WTC11 (cell line): Measurements from ENCODE around the gene UCHL1. TPM values are rescaled to one million over a fixed set of nuclear protein-coding genes. Genes with fewer than 3 reads are reported as not detected.

Source experiments
- ATAC-seq: fragments of 200-7000 bp; cut with Tn5 transposase; 2 replicates; pipeline ENCODE4 v1.10.0; 2021; ENCODE audit warnings: mild to moderate bottlenecking, moderate library complexity
- CTCF ChIA-PET: fragments of 300-600 bp; sonication (Branson Sonifier 250); formaldehyde crosslinking; loops from one replicate; lab custom pipeline; 2021; ENCODE audit warnings: antibody characterized with exemption; lab: Charles Lee
- POLR2A ChIA-PET: fragments of 350-600 bp; sonication (Branson Sonifier 250); formaldehyde crosslinking; loops from one replicate; lab custom pipeline; 2021; ENCODE audit warnings: antibody characterized with exemption; lab: Charles Lee
- DNase-seq: peaks from one replicate; pipeline ENCODE4 v3.0.0; 2021; ENCODE audit warnings: low spot score
- H3K27ac Mint-ChIP-seq: 2 replicates; pipeline ENCODE4 v1.8.0; 2021; ENCODE audit warnings: mixed read lengths
- H3K27me3 Mint-ChIP-seq: 2 replicates; pipeline ENCODE4 v1.8.0; 2021; ENCODE audit warnings: low read depth, mild to moderate bottlenecking, moderate library complexity, mixed read lengths
- H3K36me3 Mint-ChIP-seq: 2 replicates; pipeline ENCODE4 v1.8.0; 2021; ENCODE audit warnings: mixed read lengths
- H3K4me1 Mint-ChIP-seq: 2 replicates; pipeline ENCODE4 v1.8.0; 2022; ENCODE audit warnings: mixed read lengths
- H3K4me3 Mint-ChIP-seq: 2 replicates; pipeline ENCODE4 v1.8.0; 2021; ENCODE audit warnings: mild to moderate bottlenecking, moderate library complexity, mixed read lengths
- H3K9me3 Mint-ChIP-seq: 2 replicates; pipeline ENCODE4 v1.8.0; 2021; ENCODE audit warnings: mixed read lengths
- ATF1 ChIP-seq: sonication (generic); formaldehyde crosslinking; IDR thresholded peaks from 2 replicates; pipeline ENCODE4 v1.8.1; 2023; ENCODE audit warnings: mild to moderate bottlenecking, moderate library complexity, missing genetic modification reagents
- CBFB ChIP-seq: sonication (generic); formaldehyde crosslinking; IDR thresholded peaks from 2 replicates; pipeline ENCODE4 v1.8.1; 2022; ENCODE audit warnings: mild to moderate bottlenecking, low read depth, missing genetic modification reagents
- FOXJ3 ChIP-seq: sonication (generic); formaldehyde crosslinking; IDR thresholded peaks from 2 replicates; pipeline ENCODE4 v1.9.0; 2021; ENCODE audit warnings: missing genetic modification reagents, mild to moderate bottlenecking, borderline replicate concordance
- FOXP1 ChIP-seq: sonication (generic); formaldehyde crosslinking; IDR thresholded peaks from 2 replicates; pipeline ENCODE4 v1.8.0; 2022; ENCODE audit warnings: missing genetic modification reagents, mild to moderate bottlenecking, moderate library complexity, borderline replicate concordance
- NFE2L1 ChIP-seq: sonication (generic); formaldehyde crosslinking; IDR thresholded peaks from 2 replicates; pipeline ENCODE4 v1.8.1; 2023; ENCODE audit warnings: missing genetic modification reagents
- NR2C2 ChIP-seq: sonication (generic); formaldehyde crosslinking; IDR thresholded peaks from 2 replicates; pipeline ENCODE4 v1.8.0; 2022; ENCODE audit warnings: mild to moderate bottlenecking, missing genetic modification reagents
- SMAD4 ChIP-seq: sonication (generic); formaldehyde crosslinking; IDR thresholded peaks from 2 replicates; pipeline ENCODE4 v1.8.0; 2022; ENCODE audit warnings: mild to moderate bottlenecking, missing genetic modification reagents
- TEAD1 ChIP-seq: sonication (generic); formaldehyde crosslinking; IDR thresholded peaks from 2 replicates; pipeline ENCODE4 v1.8.0; 2022; ENCODE audit warnings: mild to moderate bottlenecking, missing genetic modification reagents
- ZNF121 ChIP-seq: sonication (generic); formaldehyde crosslinking; IDR thresholded peaks from 2 replicates; pipeline ENCODE4 v1.8.0; 2023; ENCODE audit warnings: missing genetic modification reagents
- ZNF232 ChIP-seq: sonication (generic); formaldehyde crosslinking; IDR thresholded peaks from 2 replicates; pipeline ENCODE4 v1.8.0; 2022; ENCODE audit warnings: mild to moderate bottlenecking, missing genetic modification reagents
- total RNA-seq: library from RNA; stranded (reverse); gene quantifications from 3 replicates; pipeline ENCODE4 v1.2.3, GENCODE V29; 2021
- TF ChIP-seq, protein P1 (sequence below): sonication (generic); formaldehyde crosslinking; IDR thresholded peaks from 2 replicates; pipeline ENCODE4 v1.8.1; 2023; ENCODE audit warnings: mild to moderate bottlenecking, moderate library complexity, missing genetic modification reagents
- TF ChIP-seq, protein P2 (sequence below): sonication (generic); formaldehyde crosslinking; IDR thresholded peaks from 2 replicates; pipeline ENCODE4 v1.8.0; 2023; ENCODE audit warnings: missing genetic modification reagents
- TF ChIP-seq, protein P3 (sequence below): sonication (generic); formaldehyde crosslinking; IDR thresholded peaks from 2 replicates; pipeline ENCODE4 v1.8.1; 2022; ENCODE audit warnings: missing genetic modification reagents, borderline replicate concordance
- TF ChIP-seq, protein P4 (sequence below): fragments of 250-450 bp; sonication (Bioruptor Pico); IDR thresholded peaks from 2 replicates; pipeline ENCODE4 v1.9.0; 2021; ENCODE audit warnings: mild to moderate bottlenecking
- TF ChIP-seq, protein P5 (sequence below): sonication (generic); formaldehyde crosslinking; IDR thresholded peaks from 2 replicates; pipeline ENCODE4 v1.8.1; 2023; ENCODE audit warnings: mild to moderate bottlenecking, missing genetic modification reagents, moderate library complexity
- TF ChIP-seq, protein P6 (sequence below): fragments of 200-600 bp; IDR thresholded peaks from 2 replicates; pipeline ENCODE4 v1.8.0; 2022; ENCODE audit warnings: antibody characterized with exemption

Gene UCHL1
- total RNA-seq, 1 experiment from 2014 or later: 548 TPM

DNA sequence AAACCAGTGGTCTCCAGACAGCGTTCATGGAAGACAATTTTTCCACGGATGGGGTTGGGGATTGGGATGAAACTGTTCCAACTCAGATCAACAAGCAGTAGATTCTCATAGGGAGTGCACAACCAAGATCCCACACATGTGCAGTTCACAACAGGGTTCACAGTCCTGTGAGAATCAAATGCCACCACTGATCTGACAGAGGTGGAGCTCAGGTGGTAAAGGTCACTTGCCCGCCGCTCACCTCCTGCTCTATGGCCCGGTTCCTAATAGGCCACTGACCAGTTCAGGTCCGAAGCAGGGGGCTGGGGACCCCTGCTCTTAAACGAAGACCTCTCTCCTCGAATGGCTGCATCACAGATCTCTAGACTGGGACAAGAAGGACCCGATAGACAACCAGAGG is 46.8 kb upstream of the UCHL1 start (continued):
- TF ChIP-seq NFE2L1 (no peak), CBFB (no peak), TEAD1 (CRISPR knock-in tag) (no peak), ZNF232 (CRISPR knock-in tag) (no peak)
- TF ChIP-seq, protein P1, sequence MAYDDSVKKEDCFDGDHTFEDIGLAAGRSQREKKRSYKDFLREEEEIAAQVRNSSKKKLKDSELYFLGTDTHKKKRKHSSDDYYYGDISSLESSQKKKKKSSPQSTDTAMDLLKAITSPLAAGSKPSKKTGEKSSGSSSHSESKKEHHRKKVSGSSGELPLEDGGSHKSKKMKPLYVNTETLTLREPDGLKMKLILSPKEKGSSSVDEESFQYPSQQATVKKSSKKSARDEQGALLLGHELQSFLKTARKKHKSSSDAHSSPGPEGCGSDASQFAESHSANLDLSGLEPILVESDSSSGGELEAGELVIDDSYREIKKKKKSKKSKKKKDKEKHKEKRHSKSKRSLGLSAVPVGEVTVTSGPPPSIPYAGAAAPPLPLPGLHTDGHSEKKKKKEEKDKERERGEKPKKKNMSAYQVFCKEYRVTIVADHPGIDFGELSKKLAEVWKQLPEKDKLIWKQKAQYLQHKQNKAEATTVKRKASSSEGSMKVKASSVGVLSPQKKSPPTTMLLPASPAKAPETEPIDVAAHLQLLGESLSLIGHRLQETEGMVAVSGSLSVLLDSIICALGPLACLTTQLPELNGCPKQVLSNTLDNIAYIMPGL (CRISPR knock-in tag): no peak
- TF ChIP-seq, protein P2, sequence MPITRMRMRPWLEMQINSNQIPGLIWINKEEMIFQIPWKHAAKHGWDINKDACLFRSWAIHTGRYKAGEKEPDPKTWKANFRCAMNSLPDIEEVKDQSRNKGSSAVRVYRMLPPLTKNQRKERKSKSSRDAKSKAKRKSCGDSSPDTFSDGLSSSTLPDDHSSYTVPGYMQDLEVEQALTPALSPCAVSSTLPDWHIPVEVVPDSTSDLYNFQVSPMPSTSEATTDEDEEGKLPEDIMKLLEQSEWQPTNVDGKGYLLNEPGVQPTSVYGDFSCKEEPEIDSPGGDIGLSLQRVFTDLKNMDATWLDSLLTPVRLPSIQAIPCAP: no peak
- TF ChIP-seq, protein P3, sequence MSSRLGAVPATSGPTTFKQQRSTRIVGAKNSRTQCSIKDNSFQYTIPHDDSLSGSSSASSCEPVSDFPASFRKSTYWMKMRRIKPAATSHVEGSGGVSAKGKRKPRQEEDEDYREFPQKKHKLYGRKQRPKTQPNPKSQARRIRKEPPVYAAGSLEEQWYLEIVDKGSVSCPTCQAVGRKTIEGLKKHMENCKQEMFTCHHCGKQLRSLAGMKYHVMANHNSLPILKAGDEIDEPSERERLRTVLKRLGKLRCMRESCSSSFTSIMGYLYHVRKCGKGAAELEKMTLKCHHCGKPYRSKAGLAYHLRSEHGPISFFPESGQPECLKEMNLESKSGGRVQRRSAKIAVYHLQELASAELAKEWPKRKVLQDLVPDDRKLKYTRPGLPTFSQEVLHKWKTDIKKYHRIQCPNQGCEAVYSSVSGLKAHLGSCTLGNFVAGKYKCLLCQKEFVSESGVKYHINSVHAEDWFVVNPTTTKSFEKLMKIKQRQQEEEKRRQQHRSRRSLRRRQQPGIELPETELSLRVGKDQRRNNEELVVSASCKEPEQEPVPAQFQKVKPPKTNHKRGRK (CRISPR knock-in tag): no peak
- TF ChIP-seq, protein P4, sequence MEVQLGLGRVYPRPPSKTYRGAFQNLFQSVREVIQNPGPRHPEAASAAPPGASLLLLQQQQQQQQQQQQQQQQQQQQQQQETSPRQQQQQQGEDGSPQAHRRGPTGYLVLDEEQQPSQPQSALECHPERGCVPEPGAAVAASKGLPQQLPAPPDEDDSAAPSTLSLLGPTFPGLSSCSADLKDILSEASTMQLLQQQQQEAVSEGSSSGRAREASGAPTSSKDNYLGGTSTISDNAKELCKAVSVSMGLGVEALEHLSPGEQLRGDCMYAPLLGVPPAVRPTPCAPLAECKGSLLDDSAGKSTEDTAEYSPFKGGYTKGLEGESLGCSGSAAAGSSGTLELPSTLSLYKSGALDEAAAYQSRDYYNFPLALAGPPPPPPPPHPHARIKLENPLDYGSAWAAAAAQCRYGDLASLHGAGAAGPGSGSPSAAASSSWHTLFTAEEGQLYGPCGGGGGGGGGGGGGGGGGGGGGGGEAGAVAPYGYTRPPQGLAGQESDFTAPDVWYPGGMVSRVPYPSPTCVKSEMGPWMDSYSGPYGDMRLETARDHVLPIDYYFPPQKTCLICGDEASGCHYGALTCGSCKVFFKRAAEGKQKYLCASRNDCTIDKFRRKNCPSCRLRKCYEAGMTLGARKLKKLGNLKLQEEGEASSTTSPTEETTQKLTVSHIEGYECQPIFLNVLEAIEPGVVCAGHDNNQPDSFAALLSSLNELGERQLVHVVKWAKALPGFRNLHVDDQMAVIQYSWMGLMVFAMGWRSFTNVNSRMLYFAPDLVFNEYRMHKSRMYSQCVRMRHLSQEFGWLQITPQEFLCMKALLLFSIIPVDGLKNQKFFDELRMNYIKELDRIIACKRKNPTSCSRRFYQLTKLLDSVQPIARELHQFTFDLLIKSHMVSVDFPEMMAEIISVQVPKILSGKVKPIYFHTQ (CRISPR knock-in tag): no peak

DNA sequence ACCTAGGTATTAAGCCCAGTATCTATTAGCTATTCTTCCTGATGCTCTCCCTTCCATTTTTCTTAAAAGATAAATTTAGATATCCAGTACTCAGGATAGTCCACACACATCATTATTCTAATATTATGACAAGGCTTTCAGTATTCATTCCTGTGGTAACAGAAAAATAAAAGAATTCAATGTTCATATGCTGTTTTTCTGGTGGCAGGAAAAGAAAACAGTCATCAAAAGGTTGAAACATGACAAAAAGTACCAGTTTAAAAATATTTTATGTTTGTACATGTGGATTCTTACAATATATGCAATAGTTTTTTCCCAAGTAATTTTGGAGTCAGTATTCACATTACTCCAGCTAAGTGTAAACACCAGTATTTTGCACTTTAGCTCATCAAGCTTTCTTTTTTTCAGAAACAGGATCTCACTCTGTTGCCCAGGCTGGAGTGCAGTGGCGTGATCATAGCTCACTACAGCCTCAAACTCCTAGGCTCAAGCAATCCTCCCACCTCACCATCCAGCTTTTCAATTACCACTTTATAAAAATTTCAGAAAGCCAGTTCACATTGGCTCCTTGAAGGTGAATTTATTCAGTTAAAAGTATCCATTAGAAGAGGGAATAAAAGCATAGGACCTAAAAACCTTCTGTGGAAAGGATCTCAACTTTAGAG is 44.6 kb upstream of the UCHL1 start:
- CTCF ChIA-PET: interaction anchor here (1.0 to 7.1 kb wide), 5 partner anchors 90 to 304 kb away, joined by 3 to 104 read pairs (median 4); no protein-coding TSS in a partner anchor
- ATAC-seq (no peak), DNase-seq (no peak)
- TF ChIP-seq ATF1: no peak
- TF ChIP-seq FOXJ3: no peak
- TF ChIP-seq, protein P5, sequence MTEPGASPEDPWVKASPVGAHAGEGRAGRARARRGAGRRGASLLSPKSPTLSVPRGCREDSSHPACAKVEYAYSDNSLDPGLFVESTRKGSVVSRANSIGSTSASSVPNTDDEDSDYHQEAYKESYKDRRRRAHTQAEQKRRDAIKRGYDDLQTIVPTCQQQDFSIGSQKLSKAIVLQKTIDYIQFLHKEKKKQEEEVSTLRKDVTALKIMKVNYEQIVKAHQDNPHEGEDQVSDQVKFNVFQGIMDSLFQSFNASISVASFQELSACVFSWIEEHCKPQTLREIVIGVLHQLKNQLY: no peak
- no peak for TF ChIP-seq SMAD4 (CRISPR knock-in tag)
- peak; percentile 77; the same call in 1 of the 2 replicates for TF ChIP-seq ZNF121 (CRISPR knock-in tag)
- no peak for TF ChIP-seq NR2C2 (CRISPR knock-in tag)
- Mint-ChIP-seq H3K9me3 (no peaks in the 10 kb centered on the region), H3K27ac (no peak overlapping the region), H3K27me3 (peaks cover 13% of the 10 kb centered on the region), H3K4me3 (peak overlapping the region; percentile 78), H3K36me3 (no peaks in the 10 kb centered on the region), H3K4me1 (peaks cover 44% of the 10 kb centered on the region)
- POLR2A ChIA-PET: no interaction called here

DNA sequence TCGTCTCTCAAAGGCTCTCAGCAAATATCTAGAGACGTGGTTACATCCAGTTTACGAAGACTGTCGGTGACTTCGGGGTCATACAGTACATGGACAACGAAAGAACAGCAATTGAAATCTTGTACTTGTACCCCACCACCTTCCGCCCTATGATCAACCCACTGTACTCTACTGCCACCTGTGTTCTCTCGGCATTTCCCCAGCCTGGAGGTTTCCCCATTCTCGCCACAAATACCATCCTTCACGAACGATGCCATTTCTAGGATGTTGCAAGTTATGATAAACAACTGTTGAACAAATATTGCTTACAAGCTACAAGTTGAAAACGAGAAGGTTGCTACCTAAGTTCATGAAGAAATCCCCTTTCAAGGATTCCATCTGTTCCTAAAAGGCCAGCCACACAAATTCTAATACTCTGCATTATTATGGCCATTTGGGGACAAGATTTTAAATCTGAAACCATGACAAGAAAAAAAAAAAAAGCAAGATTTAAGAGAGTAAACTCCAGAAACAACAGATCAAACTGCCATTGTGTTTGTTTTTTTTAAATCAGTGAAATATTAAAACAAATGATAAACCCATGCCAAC is 44.0 kb upstream of the UCHL1 start:
- H3K36me3 Mint-ChIP-seq: no peaks in the 10 kb centered on the region
- H3K27ac Mint-ChIP-seq: no peak overlapping the region
- H3K9me3 Mint-ChIP-seq: no peaks in the 10 kb centered on the region
- POLR2A ChIA-PET: interaction anchor here (0.7 kb wide), 1 partner anchor 237 kb away, joined by 3 read pairs; no protein-coding TSS in a partner anchor
- H3K4me3 Mint-ChIP-seq: peak overlapping the region; percentile 78
- TF ChIP-seq FOXP1 (CRISPR knock-in tag): no peak
- TF ChIP-seq, protein P1 (CRISPR knock-in tag): no peak
- TF ChIP-seq, protein P6, sequence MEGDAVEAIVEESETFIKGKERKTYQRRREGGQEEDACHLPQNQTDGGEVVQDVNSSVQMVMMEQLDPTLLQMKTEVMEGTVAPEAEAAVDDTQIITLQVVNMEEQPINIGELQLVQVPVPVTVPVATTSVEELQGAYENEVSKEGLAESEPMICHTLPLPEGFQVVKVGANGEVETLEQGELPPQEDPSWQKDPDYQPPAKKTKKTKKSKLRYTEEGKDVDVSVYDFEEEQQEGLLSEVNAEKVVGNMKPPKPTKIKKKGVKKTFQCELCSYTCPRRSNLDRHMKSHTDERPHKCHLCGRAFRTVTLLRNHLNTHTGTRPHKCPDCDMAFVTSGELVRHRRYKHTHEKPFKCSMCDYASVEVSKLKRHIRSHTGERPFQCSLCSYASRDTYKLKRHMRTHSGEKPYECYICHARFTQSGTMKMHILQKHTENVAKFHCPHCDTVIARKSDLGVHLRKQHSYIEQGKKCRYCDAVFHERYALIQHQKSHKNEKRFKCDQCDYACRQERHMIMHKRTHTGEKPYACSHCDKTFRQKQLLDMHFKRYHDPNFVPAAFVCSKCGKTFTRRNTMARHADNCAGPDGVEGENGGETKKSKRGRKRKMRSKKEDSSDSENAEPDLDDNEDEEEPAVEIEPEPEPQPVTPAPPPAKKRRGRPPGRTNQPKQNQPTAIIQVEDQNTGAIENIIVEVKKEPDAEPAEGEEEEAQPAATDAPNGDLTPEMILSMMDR: peak; percentile 28; the same call in 1 of the 2 replicates
- TF ChIP-seq, all 79 proteins: peak for 1
- peaks cover 51% of the 10 kb centered on the region for H3K4me1 Mint-ChIP-seq
- peaks cover 13% of the 10 kb centered on the region for H3K27me3 Mint-ChIP-seq
- CTCF ChIA-PET: interaction anchor here (0.9 to 7.1 kb wide), 6 partner anchors 88 to 304 kb away, joined by 3 to 104 read pairs (median 18); no protein-coding TSS in a partner anchor
- ATAC-seq (no peak), DNase-seq (peak; percentile 30)
